Body of pancreas (tissue), 4 donors: ENCODE results near the gene OLA1. TPM values are rescaled to one million over a fixed set of nuclear protein-coding genes. Genes with fewer than 3 reads are reported as not detected.

ENCODE experiments used
- ATAC-seq: fragments of 150-250 bp; one replicate; pipeline ENCODE4 v1.9.1; 2016
- DNase-seq, 4 donors: peaks; one replicate each; pipeline ENCODE4 v3.0.0-alpha.2; 2019
- H3K27ac ChIP-seq, 4 donors: fragments of 200-600 bp; sonication (generic); 1 replicate in 3 of 4; 2 replicates in 1 of 4; pipeline versions ENCODE4 v1.5.1 to v1.6.1; 2016 to 2019; ENCODE audit warnings: mild to moderate bottlenecking in 1 of 4, mixed read lengths in 1 of 4, moderate library complexity in 1 of 4
- H3K27me3 ChIP-seq, 2 donors: fragments of 200-600 bp; sonication (generic); one replicate each; pipeline ENCODE4 v1.6.0; 2016; ENCODE audit warnings: mild to moderate bottlenecking in 1 of 2
- H3K36me3 ChIP-seq, 2 donors: fragments of 200-600 bp; sonication (generic); replicated peaks in 1 of 2; 2 replicates each; pipeline ENCODE4 v1.5.1; 2016; ENCODE audit warnings: low read depth in 2 of 2; ENCODE audit not compliant: insufficient read depth in 1 of 2
- H3K4me1 ChIP-seq: fragments of 200-600 bp; sonication (generic); one replicate; pipeline ENCODE4 v1.6.0; 2016
- H3K4me3 ChIP-seq, 2 donors: fragments of 200-600 bp; sonication (generic); 1 replicate in 1 of 2; 2 replicates in 1 of 2; pipeline ENCODE4 v1.5.1; 2016 to 2019
- H3K9me3 ChIP-seq, 3 donors: fragments of 200-600 bp; sonication (generic); 1 replicate in 2 of 3; 2 replicates in 1 of 3; pipeline ENCODE4 v1.5.1; 2016
- POLR2A ChIP-seq, 3 donors: fragments of 450-650 bp; IDR thresholded peaks; one replicate each; pipeline ENCODE4 v1.6.1; 2016; ENCODE audit warnings: antibody characterized with exemption in 3 of 3, mild to moderate bottlenecking in 2 of 3
- WGBS, 2 donors: methylation state at CpG; one replicate each; pipeline ENCODE4 v1.1.5; 2017; 5-methylcytosine and 5-hydroxymethylcytosine counted together
- intact Hi-C: fragments of 100-400 bp; cut with DNase I; formaldehyde crosslinking; loops from one replicate; pipeline ENCODE4 v1.15.1; 2023
- total RNA-seq, 2 donors: library from RNA; depleted of rRNA; stranded (reverse); fragments of >200 nt; gene quantifications; one replicate each; pipeline ENCODE4 v1.1.0, GENCODE V29; 2016
- TF ChIP-seq, protein P1 (sequence below), 7 experiments: fragments of 450-650 bp in 4 of 7; fragments of 200-600 bp in 3 of 7; sonication (generic) in 3 of 7; IDR thresholded peaks; one replicate each; pipeline ENCODE4 v1.5.1; 2016 to 2019; ENCODE audit warnings: antibody characterized with exemption in 7 of 7

Gene OLA1
- total RNA-seq, 2 donors from 2014 or later, result 17.8 to 43.3 TPM

DNA sequence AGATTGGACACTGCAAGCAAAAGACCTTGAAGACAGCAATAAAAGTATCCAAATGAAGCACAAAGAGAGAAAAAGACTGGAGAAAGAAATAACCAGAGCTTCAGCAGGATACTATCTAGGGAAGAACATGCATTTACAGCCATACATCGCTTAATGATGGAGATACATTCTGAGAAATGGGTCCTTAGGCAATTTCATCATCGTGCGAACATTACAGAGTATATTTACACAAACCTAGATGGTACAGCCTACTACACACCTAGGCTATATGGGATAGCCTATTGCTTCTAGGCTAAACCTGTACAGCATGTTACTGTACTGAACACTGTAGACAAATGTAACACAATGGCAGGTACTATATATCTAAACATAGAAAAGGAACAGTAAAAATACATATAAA is 11.9 kb downstream of the OLA1 start:
- intact Hi-C loops, result no loop called here
- Histone ChIP-seq H3K4me1 (no peaks in the 10 kb centered on the region), H3K36me3 (no peaks in the 10 kb centered on the region), H3K9me3 (no peaks in the 10 kb centered on the region), H3K27me3 (no peaks in the 10 kb centered on the region), H3K27ac (no peak overlapping the region), H3K4me3 (no peak overlapping the region)
- no peak for ATAC-seq
- no peak for TF ChIP-seq POLR2A (IDR thresholded peaks at IDR 0.05)
- TF ChIP-seq, protein P1, sequence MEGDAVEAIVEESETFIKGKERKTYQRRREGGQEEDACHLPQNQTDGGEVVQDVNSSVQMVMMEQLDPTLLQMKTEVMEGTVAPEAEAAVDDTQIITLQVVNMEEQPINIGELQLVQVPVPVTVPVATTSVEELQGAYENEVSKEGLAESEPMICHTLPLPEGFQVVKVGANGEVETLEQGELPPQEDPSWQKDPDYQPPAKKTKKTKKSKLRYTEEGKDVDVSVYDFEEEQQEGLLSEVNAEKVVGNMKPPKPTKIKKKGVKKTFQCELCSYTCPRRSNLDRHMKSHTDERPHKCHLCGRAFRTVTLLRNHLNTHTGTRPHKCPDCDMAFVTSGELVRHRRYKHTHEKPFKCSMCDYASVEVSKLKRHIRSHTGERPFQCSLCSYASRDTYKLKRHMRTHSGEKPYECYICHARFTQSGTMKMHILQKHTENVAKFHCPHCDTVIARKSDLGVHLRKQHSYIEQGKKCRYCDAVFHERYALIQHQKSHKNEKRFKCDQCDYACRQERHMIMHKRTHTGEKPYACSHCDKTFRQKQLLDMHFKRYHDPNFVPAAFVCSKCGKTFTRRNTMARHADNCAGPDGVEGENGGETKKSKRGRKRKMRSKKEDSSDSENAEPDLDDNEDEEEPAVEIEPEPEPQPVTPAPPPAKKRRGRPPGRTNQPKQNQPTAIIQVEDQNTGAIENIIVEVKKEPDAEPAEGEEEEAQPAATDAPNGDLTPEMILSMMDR (IDR thresholded peaks at IDR 0.05), result no peak
- WGBS, 2 donors, result 95% methylated on average over 3 of the region's 3 CpGs
- no peak for DNase-seq

DNA sequence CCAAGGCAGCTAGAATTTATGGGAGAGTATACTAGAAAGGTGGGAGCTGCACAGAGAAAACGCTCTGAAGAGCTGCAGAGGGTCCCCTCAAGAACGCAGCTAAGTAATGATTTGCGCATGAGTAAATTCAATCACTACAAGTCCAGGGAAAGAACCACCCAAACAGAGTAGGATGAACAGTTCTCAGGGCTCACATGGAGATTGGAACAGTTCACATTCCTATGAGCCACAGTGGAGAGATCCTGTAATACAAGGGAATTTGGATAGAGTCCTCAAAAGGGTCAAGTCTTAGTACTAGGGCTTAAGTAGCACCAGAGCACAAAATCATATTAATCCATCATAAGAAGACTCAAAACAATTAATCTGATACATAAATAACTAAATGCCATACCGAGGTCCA is 12.7 kb downstream of the OLA1 start:
- ATAC-seq, result no peak
- H3K27ac ChIP-seq, result no peak overlapping the region
- H3K36me3 ChIP-seq, result no peaks in the 10 kb centered on the region
- WGBS, 2 donors, result 86 to 89% methylated on average over 4 of the region's 4 CpGs
- TF ChIP-seq POLR2A (IDR thresholded peaks at IDR 0.05), result no peak
- intact Hi-C loops, result no loop called here
- H3K4me3 ChIP-seq, result no peak overlapping the region
- no peak for DNase-seq
- H3K4me1 ChIP-seq, result no peaks in the 10 kb centered on the region
- no peaks in the 10 kb centered on the region for H3K9me3 ChIP-seq
- no peaks in the 10 kb centered on the region for H3K27me3 ChIP-seq

DNA sequence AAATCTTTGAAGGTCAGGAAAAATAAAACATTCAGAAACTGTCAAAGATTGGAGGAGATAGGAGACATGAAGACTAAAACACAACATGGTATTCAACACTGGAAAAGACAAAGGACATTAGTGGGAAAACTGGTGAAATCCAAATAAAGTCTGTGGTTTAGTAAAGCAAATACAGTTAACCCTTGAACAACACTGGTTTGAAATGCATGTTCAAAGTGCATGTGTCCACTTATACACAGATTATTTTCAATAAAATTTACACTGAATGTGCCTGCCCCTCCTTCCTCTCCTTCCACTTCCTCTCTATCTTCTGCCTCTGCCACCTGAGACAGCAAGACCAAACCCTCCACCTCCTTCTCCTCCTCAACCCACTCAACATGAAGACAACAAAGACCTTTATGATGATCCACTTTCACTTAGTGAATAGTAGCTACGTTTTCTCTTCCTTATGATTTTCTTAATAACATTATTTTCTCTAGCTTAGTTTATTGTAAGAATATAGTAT is 14.5 kb downstream of the OLA1 start:
- H3K4me1 ChIP-seq, result no peaks in the 10 kb centered on the region
- H3K27me3 ChIP-seq, result no peaks in the 10 kb centered on the region
- WGBS, 2 donors, result 85 to 97% methylated on average over 1 of the region's 1 CpG
- DNase-seq (no peak), ATAC-seq (no peak)
- no peak overlapping the region for H3K4me3 ChIP-seq
- TF ChIP-seq, protein P1 (IDR thresholded peaks at IDR 0.05), result no peak
- TF ChIP-seq POLR2A (IDR thresholded peaks at IDR 0.05), result no peak
- no peaks in the 10 kb centered on the region for H3K9me3 ChIP-seq
- no peak overlapping the region for H3K27ac ChIP-seq
- no peaks in the 10 kb centered on the region for H3K36me3 ChIP-seq
- intact Hi-C loops, result no loop called here

DNA sequence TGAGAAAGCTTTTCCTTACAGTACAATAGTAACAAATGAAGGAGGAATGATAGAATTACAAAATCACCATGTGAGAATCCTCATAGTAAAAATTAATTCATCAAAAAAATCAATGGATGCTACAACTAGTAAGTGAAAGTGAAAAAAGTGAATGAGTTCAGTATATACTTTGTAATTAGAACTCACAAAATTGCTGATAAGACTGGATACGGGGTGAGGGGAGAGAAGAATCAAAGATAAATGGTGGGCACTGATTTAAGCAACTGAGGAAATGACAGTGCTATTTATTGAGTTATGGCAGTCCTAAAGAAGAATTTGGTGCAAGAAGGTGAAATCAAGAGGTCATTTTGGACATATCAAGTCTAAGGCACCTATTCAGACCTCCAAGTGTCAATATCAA is 20.6 kb downstream of the OLA1 start:
- H3K4me3 ChIP-seq, result no peak overlapping the region
- no peaks in the 10 kb centered on the region for H3K27me3 ChIP-seq
- ATAC-seq (no peak), DNase-seq (no peak)
- H3K36me3 ChIP-seq, result peaks cover 0 to 5% of the 10 kb centered on the region in 2 donors
- intact Hi-C loops, result no loop called here
- H3K9me3 ChIP-seq, result no peaks in the 10 kb centered on the region
- no peak for TF ChIP-seq POLR2A (IDR thresholded peaks at IDR 0.05)
- TF ChIP-seq, protein P1 (IDR thresholded peaks at IDR 0.05), result no peak
- no peak overlapping the region for H3K27ac ChIP-seq
- 77 to 90% methylated on average over 1 of the region's 1 CpG for WGBS, 2 donors
- H3K4me1 ChIP-seq, result no peaks in the 10 kb centered on the region

DNA sequence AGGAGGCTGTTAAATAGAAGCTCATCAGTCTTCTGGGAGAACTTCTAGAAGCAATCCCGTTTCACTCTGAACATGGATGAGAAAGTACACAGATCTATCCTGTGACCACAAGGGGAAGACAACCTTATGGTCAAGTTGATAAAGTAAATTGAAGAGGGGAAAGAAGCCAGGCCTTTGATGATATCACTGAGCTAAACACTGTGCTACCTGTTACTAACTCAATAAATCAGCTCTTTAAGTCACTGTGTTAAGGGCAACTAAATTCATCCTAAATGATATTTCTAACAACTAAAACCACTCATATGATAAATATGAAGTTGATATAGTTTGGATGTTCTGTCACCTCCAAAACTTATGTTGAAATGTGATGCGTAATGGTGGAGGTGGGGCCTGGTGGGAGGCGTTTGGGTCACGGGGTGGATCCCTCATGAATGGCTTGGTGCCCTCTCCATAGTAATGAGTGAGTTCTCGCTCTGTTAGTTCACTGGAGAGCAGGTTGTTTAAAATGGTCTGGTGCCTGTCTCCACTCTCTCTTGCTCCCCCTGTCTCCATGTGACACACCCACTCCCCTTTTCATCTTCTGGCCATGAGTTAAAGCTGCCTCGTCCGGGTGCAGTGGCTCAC is 23.6 kb downstream of the OLA1 start:
- no peak for DNase-seq
- 92 to 97% methylated on average over 7 of the region's 7 CpGs for WGBS, 2 donors
- no peaks in the 10 kb centered on the region for H3K4me1 ChIP-seq
- no peak overlapping the region for H3K4me3 ChIP-seq
- intact Hi-C loops, result no loop called here
- H3K9me3 ChIP-seq, result no peaks in the 10 kb centered on the region
- no peaks in the 10 kb centered on the region for H3K27me3 ChIP-seq
- TF ChIP-seq POLR2A (IDR thresholded peaks at IDR 0.05), result no peak
- TF ChIP-seq, protein P1 (IDR thresholded peaks at IDR 0.05), result no peak
- peaks cover 0 to 5% of the 10 kb centered on the region in 2 donors for H3K36me3 ChIP-seq
- no peak overlapping the region for H3K27ac ChIP-seq
- no peak for ATAC-seq
